LNCAP (cell line): ENCODE data around the gene ELFN2.

Source experiments
- TF ChIP-seq, protein P1 (sequence below): fragments of 450-650 bp; IDR thresholded peaks from 2 replicates; pipeline ENCODE4 v1.5.1; 2017; ENCODE audit warnings: mild to moderate bottlenecking

Gene ELFN2

DNA sequence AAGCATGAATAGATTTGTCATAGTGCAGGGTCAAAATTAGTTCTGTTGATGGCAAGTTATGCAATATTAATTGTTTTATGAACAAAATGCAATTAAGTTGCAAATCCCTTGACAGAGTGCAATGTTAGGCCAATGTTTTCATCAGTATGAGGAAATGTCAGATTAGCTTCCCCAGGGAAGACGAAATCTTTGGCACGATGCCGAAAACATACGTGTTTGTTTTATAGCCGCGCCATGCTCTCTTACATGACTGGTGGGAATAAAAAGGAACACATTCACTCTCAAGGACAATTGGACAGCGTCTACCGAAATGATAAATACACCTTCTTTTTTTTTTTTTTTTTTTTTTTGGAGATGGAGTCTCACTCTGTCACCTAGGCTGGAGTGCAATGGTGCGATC, 31.9 kb upstream of the ELFN2 start:
- TF ChIP-seq, protein P1, sequence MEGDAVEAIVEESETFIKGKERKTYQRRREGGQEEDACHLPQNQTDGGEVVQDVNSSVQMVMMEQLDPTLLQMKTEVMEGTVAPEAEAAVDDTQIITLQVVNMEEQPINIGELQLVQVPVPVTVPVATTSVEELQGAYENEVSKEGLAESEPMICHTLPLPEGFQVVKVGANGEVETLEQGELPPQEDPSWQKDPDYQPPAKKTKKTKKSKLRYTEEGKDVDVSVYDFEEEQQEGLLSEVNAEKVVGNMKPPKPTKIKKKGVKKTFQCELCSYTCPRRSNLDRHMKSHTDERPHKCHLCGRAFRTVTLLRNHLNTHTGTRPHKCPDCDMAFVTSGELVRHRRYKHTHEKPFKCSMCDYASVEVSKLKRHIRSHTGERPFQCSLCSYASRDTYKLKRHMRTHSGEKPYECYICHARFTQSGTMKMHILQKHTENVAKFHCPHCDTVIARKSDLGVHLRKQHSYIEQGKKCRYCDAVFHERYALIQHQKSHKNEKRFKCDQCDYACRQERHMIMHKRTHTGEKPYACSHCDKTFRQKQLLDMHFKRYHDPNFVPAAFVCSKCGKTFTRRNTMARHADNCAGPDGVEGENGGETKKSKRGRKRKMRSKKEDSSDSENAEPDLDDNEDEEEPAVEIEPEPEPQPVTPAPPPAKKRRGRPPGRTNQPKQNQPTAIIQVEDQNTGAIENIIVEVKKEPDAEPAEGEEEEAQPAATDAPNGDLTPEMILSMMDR: no peak

DNA sequence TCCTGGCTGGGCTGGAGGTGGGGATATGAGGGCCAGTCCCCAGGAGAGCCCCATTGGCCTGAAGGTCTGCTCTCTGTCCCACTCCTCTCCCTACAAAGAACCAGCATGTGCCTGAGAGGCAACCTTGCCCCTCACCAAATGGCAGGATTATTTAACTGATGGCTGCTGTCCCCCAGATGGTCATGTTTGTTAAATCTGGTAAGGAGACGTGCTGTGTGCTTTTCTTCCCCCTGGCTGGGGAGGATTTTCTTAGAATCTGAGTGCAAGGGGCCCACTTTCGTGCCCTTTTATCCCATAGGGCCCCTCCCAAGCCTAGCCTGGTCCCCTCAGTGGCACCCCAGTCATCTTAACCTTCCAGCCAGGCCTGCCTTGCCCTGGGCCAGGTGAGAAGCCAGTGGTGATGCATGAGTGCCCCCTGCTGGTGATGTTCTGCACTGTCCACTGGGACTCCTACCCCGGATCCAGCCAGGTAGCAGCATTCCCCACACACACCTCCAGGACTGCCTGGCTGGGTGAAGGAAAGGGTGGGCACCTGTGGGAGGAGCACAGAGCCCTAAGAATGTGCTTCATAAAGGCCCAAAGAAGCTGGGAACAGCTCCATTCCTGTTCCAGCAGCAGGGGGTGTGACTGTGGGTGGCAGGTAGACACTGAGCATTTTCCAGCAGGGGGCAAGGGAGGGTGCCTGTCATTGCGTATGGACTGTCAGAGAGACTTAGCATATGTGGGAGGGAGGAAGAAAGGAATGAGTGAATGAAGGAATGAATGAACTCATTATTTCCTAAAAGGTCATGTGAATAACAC, 30.0 kb upstream of the ELFN2 start:
- TF ChIP-seq, protein P1: peak; percentile 96

DNA sequence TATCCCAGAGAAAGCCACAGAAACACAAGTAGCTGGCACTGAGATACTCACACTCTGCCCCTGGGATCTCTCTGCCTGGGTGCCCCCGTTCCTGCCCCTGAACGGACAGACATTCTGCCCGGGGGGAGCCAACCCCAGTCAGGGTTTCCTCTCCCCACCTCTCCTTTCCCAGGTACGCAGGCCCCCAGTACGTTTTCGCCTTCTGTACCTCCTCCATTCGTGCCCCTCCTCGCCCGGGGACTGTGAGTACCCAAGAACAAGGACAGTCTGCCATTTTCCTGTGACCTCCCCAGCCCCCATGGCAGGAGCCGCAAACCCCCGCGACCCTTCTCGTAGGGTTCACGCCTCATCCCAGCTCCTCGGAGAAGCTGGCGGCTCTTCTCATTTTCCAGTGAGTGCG, 29.1 kb upstream of the ELFN2 start:
- TF ChIP-seq, protein P1: no peak

GRCh38 chr22:37455896-37456295, 28.6 kb upstream of the ELFN2 start:
- TF ChIP-seq, protein P1: no peak

- TF ChIP-seq, protein P1: no peak
Measured at GRCh38 chr22:37454857-37455686, 27.8 kb upstream of the ELFN2 start.

DNA sequence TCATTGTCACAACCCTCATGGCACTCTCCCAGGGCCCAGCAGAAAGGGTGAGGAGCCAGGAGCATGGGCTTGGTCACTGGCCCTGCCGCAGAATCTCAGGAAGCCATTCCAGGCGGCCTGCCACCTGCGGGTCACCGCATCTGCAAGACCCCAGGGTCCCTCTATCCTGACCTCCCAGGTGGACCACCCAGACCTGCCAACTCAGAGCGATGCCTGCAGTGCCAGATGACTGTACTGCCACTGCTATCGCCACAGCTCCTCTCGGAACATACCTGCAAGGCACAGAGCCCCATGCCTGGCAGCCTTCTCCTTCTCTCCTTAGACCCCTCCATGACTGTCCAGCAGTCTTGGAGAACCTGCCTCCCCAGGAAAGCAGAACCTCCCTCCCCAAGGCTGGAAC, 26.4 kb upstream of the ELFN2 start:
- TF ChIP-seq, protein P1: no peak

DNA sequence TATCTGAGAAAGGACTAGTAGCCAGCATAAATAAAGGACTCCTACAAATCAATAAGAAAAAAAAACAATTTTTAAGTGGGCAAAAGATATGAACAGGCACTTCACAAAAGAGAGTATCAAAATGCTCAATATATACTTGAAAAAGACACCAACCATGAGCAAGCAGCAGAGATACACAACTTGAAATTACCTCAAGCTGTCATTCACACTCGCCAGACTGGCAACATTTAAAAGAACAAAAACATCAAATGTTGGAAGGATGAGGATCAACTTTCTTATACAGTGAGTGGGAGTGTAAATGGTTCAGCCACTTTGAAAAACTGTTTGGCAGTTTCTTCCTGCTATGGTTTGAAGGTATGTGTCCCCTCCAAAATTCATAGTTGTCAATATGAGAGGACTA, 23.9 kb upstream of the ELFN2 start:
- TF ChIP-seq, protein P1: no peak
